ENCODE measurements around the gene ANKRD33.

ANKRD33 gene

DNA sequence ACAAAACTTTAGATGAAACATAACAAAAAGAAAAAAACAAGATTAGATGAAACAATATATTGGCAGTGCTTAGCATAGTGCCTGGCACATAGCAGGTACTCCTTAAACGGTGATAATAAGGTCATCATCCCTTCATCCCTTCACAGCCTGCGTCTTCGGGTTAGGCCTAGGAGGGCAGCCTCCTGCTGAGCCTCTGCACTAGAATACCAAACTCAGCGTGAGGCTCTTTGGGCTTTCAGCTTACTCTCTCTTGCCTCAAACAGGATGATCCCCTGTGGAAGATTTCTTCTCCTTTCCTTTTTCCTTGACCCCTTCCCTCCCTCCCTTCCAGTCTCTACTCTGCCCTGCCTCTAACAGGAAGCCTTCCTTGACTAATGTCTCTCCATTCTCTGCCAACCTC is 25.0 kb upstream of the ANKRD33 start:
- no peak for DNase-seq

DNA sequence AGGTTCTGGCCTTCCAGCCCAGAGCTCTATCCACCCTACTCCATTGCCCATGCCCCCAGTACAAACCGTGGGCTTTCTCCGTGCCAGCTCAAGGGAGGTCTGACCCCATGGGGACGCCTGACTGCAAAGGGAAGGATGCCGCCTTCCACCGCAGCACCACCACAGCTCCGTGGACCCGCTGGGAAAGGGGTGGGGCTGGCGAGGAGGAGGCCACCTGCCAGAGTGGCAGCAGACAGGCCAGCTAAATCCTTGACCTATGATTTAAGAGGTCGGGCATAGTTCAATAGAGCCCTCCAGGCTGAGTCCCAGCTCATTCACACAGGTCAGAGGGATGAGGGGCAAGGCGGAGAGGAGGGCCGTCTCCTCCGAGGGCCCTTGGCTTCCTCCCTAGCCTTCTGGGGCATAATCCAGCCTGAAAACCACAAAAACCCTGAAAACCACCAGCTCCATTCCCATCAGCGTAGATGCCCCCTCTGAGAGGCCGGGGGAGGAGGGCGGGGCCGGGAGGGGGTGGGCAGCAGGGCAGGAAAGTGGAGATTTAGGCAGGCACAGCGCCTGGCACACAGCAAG is 24.5 kb upstream of the ANKRD33 start:
- no peak for DNase-seq

DNA sequence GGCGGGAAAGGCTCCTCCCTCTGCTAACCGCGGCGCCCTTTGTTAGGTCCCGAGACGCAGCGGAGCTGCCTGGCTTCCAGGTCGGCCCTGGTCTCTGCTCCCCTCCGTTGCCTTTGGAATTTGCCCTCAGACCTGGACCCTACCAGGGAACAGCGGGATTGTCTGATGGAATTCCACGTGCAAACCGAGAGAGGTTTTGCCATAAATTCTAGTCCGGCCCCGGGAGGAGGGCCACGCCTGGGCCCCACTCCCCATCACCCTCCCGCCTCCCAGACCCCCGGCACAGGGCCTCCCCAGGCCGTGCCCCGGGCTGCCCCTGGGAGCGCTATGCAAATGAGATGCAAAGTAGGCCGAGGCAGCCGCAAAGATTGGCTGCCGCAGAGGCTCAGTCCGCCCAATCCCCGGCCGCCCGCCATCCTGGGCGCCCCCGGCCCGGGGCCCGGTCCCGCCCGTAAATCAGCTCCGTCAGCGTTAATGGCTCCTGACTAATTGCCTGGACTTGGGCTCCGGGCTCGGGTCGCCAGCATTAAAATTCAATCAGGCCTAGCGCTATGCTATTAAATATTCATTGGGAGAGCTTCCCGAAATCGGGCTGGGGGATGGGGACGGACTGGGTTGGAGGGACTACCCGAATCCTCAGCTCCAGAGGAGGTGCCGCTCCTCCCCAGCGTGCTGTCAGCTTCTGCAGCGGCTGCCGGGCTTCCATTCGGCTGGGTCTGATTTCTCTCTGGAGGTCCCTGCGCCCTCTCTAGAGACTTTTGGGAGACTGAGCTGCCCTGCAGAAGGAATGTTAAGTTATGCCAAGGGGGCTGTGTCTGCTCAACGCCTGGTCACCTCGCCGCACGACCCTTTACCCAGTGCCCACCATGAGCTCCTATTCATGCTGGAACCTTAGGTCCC is 23.7 kb upstream of the ANKRD33 start:
- DNase-seq: no peak

DNA sequence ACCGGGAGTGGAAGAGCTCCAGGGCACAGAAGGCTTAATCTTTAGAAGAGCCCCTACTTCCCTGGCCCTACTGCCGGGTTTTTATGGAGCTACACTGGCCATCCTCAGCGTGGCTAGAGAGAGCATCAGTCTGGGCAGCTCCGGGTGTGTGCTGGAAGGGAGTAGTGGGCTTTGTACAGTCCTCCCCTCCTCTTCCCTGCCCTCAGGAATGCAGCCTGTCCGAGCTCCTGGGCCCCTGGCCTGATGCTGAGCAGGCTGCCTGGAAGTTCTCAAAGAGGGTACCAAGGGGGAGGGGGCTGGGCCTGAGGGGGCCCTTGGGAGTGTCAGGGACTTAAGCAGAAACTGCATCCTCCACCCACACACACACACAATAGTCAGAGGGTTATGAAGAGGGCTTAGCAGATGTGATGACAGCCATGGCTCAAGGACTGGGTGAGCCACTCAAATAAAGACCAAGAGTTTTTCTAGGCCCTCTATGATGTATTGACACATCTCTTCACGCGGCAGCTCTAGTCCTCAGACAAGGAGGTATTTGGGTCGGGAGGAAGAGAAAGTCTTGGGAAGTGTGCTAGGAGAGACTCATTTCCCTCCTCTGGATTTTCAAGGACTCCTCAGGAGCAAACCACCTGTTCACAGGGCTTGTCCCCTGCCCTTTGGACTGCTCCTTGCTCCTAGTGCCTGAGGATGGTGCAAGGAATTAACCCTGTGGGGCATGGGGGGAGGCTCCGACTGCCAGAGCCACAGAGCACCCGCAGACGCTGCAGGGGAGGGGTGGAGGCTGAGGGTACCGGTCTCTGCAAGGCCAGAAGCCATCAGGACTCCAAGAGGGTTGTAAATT is 22.9 kb upstream of the ANKRD33 start:
- no peak for DNase-seq

DNA sequence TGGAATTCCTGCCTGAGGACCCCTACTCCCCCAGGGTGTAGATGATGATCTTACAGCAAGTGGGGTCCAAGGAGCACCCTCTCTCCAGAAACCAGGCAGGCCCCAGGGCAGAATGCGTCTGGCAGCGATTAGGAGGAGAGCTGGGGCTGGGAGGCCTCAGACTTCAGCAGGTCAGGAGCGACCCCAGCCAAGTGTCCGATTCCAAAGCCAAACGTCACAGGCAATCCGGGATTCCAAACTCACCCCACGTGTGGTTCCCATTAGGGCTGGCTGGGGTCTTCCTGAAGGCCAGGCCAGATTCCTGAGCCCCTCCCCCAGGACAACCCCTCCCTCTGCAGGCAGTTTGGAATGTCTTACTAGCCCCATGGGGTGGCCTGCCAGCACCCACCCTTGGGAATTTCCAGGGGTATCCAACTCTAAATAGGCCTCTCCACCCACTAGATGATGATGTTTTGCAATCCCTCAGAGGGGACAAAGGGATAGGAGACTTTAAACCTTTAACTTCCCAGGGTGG is 22.1 kb upstream of the ANKRD33 start:
- no peak for DNase-seq

DNA sequence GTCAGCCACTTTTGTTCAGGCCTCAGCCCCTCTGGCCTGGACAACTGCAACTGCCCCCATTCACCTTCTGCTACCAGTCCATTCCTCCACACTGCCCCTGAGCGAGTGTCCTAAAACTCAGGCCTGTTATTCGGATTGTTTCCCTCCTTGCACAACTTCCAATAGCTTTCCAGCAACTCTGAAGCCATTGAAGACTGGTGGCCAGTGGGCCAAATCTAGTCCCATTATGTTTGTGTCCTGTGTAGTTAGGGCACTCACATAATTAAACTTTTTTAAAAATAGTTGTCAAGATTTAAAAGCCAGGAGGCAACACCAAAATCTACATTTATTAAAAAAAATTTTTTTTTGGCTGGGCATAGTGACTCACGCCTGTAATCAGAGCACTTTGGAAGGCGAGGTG is 21.6 kb upstream of the ANKRD33 start:
- DNase-seq: no peak

DNA sequence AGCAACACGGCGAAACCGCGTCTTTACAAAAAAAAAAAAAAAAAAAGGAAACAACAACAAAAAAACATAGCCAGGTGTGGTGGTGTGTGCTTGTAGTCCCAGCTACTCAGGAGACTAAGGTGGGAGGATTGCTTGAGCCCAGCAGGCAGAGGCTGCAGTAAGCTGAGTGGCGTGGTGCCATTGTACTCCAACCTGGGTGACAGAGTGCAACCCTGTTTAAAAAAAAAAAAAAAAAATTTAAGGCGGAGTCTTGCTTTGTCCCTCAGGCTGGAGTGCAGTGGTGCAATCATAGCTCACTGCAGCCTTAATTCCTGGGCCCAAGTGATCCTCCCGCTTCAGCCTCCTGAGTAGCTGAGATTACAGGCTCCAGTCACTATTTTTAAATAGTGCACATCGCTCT is 21.1 kb upstream of the ANKRD33 start:
- DNase-seq: no peak

DNA sequence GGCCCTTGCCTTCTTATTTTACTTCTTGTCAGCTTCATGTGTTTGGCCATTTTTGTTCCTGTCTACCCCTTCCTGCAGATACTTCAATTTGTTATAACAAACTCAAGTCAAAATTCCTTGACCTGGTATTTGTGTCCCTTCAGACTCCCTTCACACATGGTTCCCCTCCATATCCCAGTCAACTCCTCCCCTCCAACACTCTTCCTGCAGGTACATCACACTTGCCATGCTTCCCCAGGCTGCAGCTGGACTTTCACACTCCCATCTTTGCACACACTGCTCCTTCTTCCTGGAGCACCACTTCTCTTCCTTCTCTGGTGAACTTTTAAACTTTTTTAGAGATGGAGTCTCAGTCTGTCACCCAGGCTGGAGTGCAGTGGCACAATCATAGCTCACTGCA is 20.5 kb upstream of the ANKRD33 start:
- DNase-seq: no peak

DNA sequence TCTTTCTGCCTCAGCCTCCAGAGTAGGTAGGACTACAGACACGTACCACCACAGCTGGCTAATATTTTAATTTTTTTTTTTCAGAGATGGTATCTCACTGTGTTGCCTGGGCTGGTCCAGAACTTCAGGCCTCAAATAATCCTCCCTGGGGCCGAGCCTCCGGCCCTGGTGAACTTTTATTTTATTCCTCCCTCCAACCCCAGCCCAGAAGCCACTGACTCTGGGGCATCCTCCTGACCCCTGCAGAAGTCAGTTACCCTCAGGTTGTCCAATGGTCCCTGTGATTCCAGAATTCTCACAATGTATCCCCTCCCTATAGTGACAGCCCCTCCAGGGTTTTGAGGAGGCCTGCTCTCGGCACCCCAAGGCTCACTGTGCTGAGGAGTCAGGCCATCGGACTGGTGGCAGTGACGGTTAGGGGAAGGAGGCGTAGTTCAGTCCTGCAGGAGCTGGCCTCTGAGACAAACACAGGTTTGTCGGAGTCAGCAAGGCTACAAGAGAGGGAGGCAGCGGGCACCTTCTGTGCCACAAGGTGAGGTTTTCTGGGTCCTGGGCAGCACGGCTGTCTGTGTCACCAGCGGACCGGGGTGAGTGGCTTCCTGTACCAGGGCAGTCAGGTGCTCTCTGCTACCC is 20.0 kb upstream of the ANKRD33 start:
- no peak for DNase-seq

DNA sequence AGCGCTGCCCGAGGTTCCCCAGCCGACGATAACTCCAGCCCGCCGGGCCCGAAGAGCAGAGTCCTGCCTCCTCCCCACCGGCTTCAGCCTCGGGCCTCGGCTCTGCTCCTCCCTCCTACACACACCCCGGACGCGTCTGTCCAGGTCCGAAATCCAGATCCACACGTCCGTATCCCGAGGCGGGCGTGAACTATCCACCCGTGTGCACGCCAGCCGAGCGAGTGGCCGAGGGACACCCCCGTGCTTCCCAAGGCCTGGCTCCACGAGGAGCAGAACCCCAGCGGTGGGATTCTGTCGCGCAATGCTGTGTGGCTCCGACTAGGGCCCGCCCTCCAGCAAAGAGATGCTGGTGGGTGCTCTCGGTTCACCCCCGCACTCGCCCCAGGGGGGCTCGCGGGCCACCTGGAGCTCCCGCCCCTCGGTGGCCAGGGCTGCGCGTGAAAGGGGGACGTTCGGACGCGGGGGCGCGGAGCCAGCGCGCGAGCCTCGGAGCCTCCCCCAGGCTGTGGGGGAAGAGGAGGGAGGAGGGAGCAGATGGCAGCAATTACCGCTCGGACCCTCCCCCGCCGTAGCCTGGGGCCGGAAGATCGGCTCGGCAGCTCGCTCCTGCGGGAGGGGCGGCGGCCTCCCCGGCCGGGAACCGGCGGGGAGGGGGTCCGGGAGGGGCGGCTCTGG is 18.9 kb upstream of the ANKRD33 start:
- DNase-seq: no peak

DNA sequence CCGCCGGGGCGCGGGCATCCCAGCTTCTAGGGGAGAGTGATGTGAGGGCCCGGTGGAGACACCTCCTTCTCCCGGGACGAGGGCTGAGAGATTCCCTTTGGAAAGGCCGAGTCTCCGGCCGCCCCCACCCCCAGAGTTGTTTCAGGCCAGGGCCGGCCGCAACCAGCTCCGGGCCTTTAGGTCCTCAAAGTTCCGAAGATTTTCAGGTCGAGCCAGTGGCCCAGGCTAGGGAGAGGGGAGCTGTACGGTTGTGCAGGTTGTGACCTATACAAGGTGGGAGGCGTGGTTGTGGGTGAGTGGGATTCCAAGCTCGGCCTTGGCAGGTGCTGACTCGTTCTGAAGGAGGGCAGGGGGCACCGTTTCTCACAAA is 18.4 kb upstream of the ANKRD33 start:
- no peak for DNase-seq

DNA sequence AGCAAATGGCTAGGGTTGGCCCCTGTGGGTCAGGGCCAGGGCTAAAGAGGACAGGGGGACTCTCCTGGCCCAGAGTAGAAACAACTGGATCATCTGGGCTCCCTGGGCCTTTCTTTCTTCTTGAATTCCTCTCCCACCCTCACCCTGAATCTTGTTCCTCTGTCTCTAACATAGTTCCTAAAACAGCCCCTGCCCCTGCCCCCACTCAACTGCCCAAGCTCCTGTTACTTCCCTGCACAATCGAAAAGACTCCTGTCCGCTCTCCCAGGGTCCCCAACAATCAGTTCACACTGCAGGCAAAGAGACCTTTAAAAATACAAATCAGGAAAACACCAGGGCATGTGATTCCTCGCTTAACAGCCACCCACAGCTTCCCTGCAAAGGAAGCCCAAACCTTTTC is 18.0 kb upstream of the ANKRD33 start:
- DNase-seq: no peak

DNA sequence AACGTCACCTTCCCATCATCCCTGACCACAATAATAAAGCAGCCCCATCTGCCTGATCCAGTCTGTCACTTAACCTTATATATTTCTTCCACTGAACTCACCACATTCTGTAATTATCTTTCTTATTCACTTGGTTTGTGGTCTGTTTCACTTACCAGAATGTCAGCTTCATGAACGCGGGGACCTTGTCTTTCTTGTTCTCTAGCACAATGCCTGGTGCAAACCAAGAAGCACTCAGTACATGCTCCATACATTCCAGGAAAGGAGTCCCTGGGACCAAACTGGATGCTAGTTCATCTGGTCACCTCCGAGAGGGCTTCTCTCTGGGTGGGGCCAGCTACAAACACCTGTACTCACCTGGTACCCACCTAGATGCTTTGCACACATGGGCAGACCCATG is 17.4 kb upstream of the ANKRD33 start:
- no peak for DNase-seq

DNA sequence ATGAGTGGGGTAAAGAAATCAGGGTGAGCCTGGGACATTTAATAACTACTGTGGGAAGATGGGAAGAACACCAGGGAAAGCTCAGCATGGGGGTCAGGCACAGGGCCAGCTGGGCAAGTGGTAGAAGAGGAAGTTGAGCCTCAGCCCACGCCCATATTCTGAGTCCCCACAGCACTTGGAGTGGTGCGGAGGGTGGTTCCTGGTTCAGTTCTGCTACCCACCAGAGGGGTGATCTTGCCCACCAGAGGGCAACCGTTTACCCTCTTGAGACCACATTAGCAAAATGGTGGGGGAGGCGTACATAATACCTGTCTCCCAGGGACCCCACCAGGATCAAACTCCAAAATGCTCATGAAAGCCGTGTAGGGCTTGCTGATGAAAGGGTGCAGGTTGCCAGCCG is 16.8 kb upstream of the ANKRD33 start:
- no peak for DNase-seq

DNA sequence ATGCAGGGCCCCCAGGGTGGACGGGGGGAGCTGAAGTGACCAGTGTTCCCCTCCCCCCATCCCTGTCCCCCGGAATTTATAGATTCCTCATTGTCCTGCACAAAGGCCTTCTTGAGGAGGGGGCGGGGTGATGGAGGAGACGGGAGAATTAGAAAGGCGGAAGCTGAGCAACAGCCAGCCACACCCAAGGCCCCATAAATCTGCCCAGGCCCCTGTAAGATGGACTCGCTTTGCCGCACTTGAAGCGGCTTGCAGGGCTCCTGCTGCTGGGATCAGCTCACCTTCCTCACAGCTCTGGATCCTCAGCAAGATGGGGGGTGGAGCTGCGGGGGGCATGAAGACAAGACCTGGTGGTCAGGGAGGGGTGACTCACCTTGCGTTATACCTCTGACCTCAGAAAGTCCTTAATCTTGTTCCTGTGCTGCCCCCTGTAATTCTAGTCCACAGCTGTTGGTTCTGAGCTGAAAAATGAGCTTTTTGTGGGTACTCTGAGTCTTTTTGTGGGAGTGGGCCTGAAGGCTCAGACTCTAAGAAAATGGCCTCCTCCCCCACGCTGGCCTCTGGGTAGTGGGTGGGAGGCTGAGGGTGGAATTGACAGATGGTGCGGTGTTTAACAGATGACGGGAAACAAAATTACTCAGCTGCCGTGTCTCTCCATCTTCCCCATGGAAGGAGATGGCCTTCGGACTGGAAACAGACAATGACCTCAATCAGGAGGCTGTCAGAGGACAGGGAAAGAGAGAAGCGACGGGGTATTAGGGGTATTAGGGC is 15.8 kb upstream of the ANKRD33 start:
- no peak for DNase-seq

DNA sequence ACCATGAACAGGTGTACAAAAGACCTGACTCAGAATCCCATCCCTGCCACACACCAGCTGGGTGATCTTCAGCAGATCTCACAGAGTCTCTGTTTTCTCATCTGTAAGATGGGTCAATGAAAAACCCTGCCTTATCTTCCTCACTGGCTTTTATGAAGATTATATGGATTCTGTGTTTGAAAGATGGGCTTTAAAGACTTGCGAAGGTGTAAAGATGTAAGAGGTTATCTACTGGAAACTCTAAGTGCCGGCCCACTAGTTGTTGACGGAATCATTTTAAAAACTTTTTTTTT is 15.3 kb upstream of the ANKRD33 start:
- no peak for DNase-seq

DNA sequence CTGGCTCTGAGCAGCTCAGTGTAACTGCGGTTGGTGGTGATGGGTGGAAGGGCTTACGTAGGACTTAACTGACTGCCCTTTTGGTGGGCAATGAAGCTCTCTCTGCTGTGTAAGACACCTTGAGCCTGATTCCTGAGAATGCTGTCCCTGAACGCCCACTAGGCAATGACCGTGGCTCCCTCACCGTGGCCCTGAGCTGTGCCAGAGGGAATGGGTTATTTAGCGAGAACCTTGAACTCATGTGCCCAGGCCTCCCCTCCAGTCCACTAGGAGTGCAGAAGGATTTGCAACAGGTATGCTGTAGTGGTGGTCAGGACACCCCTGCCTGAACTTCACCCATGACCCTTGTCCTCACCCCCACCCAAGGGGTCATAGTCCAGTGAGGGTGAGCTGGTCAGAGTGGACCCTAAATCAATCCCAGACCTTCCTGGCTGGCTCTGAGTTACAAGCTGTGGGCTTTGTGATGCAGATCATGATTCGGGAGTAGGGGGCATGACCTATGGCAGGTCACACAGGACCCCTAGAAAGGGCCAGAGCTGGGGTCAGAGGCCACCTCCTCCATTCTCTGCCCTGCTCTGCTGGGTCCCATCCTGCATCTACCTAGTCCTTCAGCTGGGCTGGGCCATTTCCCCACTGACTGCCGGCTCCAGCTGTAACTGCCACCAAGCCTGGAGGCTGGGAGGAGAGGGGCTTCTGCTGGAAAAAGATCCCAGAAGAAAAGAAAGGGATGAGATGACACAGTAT is 14.5 kb upstream of the ANKRD33 start:
- no peak for DNase-seq

DNA sequence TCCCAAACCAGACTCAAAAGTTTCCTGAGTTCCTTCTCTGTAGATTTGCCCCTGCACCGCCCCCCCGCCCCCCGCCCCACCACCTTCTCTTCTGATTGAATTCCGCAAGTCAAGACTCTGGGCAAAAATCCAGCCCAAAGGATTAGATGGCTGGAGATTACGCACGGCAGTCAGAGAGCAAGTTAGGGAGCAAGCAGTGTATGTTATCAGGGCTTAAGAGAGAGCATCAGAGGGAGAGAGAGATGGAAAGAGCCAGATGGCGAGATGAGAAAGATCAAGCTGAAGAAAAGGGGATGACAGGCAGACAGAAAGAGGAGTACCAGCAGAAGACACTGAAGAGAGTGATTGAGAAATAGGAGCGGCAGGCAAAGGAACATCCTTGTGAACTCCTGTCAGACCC is 13.9 kb upstream of the ANKRD33 start:
- no peak for DNase-seq

DNA sequence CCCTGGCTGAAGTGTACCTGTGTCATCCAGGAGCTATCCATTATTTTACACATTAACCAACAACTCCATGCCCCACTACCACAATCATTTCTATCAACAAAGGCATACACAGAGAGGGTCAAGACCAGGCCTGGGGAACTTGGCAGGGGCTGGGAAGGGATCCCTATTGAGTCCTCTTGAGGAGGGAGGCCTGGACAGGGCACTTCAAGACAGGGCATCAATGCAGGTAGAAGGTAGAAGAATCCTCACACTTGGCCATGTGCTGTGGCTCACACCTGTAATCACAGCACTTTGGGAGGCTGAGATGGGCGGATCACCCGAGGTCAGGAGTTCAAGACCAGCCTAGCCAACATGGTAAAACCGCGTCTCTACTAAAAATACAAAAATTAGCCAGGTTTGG is 13.4 kb upstream of the ANKRD33 start:
- DNase-seq: no peak

DNA sequence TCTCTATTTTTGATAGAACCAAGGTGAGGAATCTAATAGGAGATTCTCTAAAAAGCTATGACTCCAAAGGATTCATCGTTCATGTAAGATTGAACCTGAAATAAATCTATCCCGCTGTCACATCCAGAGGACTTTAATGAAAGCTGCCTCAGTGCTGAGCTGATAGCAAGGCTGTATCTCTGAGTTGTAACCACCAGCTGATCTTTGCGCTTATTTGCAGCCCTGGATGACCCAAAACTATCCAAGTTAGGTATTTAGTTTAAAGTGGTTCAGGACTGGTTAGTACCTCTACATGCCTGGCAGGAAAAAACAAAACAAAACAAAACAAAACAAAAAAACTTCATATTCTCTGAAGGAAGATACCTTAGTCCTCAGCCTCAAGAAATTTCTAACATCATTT is 8.8 kb upstream of the ANKRD33 start:
- no peak for DNase-seq

DNA sequence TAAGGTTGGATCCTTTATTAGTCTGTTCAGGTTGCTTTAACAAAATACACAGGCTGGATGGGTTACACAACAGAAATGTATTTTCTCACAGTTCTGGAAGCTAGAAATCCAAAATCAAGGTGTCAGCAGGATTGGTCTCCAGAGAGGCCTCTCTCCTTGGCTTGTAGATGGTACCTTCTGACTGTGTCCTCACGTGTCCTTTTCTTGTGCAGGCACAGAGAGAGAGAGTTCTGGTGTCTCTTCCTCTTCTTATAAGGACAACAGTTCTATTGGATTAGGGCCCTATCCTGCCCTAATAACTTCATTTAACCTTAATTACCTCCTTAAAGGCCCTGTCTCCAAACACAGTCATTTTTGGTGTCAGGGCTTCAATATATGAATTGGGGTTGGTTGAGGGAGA is 4.6 kb upstream of the ANKRD33 start:
- no peak for DNase-seq

Data from NCI-H226 (cell line).